ENCODE results near the gene TP53INP2.
"Not testable (repeated sequence)": the region's sequence is repeated elsewhere in the genome, so short reads cannot be mapped to it uniquely, and the experiment has no call there.

The TP53INP2 gene

DNA sequence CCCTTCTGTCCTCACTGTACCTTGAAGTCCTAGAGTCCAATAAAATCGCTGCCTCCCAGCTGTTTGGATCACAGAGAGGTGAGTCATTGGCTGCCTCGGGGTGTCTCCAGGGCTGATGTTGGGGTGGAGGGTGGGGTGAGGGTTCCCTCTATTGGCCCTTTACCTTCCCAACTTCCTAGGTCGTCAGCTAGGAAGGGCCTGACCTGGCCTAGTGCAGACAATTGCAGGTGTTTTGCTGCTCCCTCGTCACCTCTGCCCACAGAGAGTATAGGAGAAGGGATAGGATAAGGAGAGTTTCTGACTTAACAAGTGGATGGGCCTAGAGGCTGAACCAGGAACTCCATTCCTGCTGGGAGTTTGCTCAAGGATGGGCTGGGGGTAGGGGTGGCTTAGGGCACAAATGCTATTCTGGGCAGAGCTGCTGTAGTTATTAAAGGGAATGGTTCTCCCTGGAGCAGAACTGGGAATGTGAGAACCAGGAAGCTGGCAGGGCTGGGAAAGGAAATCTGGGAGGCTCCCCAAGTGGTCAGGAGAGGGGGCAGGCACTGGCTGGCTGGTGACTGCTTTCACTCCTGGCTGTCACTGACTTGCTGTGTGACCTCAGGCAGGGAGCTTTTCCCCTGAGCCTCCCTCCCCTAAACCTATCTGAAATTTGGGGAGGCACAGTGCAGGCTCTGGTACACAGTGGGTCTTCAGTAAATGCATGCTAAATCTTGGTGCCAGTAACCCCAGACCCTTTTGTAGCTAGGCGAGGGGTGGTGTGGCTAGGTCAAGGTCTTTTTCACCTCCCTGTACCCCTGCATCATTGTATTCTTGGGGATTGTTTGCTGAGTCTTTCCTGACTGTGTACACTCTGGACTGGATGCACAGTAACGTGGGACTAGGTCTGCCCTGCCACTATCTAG, 1.5 kb downstream of the TP53INP2 start:
- no peak for DNase-seq (ENCODE audit: low spot score)

- DNase-seq (ENCODE audit: low spot score), result no peak
Observed at GRCh38 chr20:34706302-34706875, 2.2 kb downstream of the TP53INP2 start.

GRCh38 chr20:34706912-34707784, 3.0 kb downstream of the TP53INP2 start:
- DNase-seq (ENCODE audit: low spot score), result no peak

DNA sequence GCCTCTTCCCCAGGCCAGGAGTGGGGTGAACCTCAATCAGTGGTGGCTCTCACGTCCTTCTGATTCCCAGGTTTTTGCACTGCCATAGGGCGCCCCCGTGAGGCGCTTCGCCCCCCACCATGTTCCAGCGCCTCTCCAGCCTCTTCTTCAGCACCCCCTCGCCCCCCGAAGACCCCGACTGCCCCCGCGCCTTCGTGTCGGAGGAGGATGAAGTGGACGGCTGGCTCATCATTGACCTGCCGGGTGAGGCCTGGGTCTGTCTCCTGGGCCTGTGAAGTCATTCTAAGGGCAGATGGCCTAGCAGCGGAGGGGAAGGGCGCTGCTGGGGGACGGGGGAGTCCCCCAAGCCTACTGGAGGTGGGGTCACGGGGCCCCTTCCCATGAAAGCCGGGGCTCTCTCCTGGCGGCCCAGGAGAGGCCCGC, 4.5 kb downstream of the TP53INP2 start:
- DNase-seq (ENCODE audit: low spot score), result no peak

DNA sequence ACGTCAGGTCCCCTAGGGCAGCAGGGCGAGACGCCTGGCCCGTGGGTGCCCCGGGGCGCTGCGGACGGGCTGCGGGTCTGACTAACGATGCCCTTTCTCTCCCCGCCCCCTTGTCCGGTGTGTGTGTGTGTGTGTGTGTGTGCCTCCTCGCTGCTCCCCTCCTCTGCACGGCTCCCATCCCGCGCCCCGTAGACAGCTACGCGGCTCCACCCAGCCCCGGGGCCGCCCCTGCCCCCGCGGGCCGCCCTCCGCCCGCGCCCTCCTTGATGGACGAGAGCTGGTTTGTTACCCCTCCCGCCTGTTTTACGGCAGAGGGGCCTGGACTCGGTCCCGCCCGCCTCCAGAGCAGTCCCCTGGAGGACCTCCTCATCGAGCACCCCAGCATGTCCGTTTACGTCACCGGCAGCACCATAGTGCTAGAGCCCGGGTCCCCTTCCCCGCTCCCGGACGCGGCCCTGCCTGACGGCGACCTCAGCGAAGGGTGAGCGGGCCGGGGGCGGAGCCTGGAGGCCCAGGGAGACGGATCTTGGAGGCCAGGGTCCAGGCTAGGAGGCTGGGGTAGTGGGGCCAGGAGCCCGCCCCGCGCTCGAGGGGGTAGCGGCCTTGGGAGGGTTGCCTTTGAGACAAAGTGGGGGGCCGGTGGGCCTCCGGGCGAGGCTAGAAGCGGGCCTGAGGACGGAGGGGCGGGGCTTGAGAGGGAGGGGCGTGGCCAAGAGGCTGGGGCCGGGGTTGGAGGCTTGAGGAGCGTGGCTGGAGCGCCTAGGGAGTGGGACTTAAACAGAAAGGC, 5.1 kb downstream of the TP53INP2 start:
- DNase-seq (ENCODE audit: low spot score), result peak; percentile 70

GRCh38 chr20:34709831-34710567, 5.9 kb downstream of the TP53INP2 start:
- DNase-seq (ENCODE audit: low spot score), result no peak

DNA sequence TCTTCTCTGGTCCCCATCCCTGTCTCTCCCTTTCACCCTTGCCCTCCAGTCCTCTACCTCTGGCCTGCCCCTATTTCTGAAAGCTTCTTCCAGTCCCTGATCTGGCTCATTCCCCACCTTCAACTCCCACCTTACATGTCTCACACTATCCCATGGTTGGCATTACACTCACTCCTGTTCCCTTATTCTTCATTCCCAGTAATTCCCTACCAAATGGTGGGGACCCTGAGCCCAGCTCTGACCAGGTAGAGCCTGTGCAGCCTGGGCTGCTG, 6.4 kb downstream of the TP53INP2 start:
- DNase-seq (ENCODE audit: low spot score), result no peak

DNA sequence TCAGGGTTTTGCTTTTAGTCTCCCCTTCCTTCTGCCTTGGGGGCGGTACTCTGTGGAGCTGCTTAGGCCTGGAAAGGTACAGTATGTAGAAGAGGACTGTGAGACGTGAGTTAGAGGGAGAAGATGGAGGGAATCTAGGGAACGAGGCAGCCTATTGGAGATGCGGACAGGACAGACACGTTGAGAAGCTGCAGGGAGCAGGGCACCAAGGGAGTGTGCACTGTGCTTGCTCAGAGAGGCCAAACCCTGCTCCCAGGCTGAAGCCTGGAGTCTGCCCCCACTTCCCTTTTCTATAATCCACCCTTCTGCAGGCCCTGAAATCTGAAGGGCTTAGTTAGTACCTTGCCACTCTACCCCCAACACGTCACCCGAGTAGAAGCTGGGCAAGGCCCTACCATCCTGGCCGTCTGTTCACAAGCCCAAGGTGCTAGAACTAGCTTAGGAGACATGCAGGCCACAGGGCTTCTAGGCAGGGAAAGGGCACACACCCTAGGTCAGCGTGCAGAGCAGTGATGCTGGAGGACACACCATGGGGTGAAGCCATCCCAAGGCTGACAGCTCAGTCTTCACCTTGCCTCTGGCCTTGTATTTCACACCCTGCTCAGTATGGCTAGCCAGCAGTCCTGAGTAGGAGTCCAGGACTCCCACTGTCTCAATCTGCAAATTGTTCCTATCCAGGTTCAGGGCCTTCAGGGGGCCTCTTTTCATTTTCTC, 6.9 kb downstream of the TP53INP2 start:
- no peak for DNase-seq (ENCODE audit: low spot score)

DNA sequence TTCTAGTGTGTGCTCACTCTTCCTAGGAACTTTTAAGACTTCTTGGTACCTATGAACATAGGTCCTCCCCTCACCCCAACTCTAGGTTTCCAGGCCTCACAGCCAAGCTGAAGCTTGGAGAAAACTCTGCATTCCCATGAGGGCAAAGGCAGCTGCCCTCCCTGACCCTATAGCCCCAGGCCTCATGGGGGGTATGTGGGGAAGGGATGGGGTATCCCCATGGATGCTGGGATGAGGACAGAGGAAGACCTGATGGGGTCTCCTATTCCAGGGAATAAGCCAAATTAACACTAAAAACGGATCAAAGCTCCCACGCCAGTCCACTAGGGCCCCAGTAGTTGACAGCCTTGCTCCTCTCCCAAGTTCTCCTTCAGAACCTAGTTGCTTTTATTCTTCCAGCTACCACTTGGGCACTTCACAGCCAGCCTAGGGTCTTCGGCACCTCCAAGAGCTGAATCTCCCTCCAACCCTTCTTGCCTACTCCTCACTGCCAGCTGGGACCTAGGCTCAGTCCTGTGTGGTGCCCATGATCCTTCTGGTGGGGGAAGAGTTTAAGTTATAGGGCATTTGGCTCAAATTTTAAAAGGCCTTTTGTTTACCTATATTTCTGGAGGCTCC, 7.8 kb downstream of the TP53INP2 start:
- DNase-seq (ENCODE audit: low spot score), result no peak

DNA sequence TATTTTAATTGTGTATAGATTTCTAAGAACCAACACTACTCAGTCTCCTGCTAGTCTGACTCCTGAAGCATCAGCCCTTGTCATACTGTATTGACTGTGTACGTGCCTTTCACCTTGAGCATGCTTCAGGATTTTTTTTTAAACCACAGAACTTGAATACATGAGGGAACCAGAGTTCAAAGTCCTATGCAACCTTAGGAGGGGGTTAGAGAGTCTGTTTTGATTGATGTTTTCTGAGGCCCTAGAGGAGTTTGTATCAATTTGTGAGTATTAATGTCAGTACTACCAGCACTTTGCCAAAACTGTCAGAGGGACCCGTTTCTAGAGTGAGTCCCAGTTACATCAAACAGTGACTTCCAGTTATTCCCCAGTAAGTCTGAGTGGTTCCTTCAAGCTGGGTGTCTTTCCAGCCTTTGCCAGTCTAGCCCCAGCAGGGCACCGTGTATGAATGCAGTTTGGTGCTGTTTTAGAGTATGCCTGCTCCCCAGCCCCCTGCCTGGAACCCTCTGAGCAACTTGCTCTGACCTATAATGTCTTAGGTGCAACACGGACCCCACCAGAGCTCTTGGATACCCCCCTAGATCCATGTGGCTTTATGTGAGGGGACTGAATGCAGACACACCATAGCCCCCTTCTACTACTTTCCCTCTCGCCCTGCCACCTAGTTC, 8.5 kb downstream of the TP53INP2 start:
- DNase-seq (ENCODE audit: low spot score), result no peak

- peak; percentile 92 for DNase-seq (ENCODE audit: low spot score)
Observed at GRCh38 chr20:34713194-34713943, 9.2 kb downstream of the TP53INP2 start.

DNA sequence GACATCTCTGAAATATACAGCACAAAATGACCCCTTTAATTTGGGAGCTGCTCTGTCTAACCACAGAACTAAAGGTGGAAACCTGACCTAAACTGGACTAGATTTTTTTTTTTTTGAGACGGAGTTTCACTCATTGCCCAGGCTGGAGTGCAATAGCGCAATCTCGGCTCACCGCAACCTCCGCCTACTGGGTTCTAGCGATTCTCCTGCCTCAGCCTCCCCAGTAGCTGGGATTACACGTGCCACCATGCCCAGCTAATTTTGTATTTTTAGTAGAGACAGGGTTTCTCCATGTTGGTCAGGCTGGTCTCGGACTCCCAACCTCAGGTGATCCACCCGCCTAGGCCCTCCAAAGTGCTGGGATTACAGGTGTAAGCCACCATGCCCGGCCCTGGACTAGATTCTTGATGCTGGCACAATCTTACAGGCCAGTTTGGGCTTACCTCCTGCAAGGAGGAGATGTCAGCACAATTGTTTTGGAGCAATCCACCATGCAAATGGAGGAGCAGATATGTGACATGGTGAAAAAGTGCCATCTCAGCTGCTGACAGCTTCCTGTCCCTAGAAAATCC, 9.9 kb downstream of the TP53INP2 start:
- not testable (repeated sequence) for DNase-seq (ENCODE audit: low spot score)

DNA sequence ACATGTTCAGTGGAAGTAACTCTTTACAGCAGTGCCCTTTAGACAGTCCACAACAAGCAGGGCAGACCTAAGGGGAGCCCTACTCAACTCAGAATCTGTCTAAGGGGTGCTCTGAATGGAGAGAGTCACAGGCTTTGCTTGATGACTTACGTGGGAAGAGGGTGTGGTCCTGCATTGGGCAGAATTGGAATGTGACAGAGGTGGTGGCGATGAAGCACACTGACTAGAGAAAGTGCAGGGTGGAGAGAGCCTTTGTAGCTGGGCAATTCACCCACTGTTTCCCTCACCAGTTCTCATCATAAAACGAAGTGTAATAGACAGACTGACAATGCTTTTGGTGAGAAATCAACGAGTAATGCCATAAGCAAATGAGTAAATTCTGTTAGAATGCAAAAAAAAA, 11.2 kb downstream of the TP53INP2 start:
- DNase-seq (ENCODE audit: low spot score), result no peak

- no peak for DNase-seq (ENCODE audit: low spot score)
Observed at GRCh38 chr20:34716921-34717229, 12.7 kb downstream of the TP53INP2 start.

DNA sequence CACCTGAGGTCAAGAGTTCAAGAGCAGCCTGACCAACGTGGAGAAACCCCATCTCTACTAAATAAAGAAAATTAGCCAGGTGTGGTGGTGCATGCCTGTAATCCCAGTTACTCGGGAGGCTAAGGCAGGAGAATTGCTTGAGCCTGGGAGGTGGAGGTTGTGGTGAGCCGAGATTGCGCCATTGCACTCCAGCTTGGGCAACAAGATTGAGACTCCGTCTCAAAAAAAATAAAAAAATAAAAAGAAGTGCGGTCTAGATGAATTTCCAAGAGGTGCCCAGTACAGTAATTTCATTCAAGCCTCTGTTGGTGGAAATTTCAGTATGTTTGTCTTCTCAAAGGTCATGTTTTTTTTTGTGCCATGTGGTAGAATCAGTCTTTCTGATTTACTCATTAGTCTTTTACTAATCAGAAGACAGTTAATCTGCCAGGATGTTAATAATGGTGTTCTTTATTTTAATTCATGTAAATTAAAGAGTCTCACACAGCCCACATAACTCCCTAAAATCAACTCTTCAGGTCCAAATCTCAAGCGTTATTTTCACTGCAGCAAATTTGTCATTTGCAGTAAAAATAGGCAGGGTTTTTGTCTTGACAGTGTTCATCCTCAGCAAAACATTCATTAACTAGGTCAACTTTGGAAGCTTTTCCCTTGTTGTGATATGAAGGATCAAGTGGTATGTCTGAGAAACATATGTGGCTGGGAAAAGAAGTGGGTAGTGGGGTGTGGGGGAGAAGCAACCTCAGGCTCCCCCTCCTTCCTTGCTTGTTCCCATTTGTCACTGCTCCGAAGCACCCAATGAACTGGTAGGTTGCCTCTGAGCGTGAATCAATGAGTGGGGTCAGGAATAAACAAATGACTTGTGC, 13.3 kb downstream of the TP53INP2 start:
- no peak for DNase-seq (ENCODE audit: low spot score)

GRCh38 chr20:34719242-34720017, 15.3 kb downstream of the TP53INP2 start:
- not testable (repeated sequence) for DNase-seq (ENCODE audit: low spot score)

DNA sequence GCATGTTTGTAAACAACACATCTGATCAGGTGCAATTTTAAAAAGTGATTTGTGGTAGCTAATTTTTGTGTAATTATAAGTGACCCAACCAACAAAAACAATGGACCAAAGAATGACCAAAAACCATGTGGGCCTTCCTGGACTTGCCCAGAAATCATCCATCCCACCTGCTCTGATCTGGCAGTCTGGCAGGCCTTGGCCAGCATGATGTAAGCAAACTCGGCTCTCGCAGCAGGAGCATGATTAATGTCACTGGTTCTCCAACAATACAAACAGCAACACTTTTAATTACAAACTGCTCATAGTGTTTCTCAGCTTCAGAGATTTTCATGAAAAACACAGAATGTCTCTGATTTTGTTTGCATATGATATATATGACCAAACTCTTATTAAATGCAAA, 16.1 kb downstream of the TP53INP2 start:
- no peak for DNase-seq (ENCODE audit: low spot score)

Data from COLO829 (cell line).